NCI-H82 treated with DMSO at 0.1 percent for 48 hours (cell line): ENCODE results near the gene ZNF689.

ENCODE experiments used
- DNase-seq: peaks from one replicate; lab custom pipeline; 2025; ENCODE audit not compliant: unreplicated experiment; lab: John Stamatoyannopoulos, UW

ZNF689 gene

DNA sequence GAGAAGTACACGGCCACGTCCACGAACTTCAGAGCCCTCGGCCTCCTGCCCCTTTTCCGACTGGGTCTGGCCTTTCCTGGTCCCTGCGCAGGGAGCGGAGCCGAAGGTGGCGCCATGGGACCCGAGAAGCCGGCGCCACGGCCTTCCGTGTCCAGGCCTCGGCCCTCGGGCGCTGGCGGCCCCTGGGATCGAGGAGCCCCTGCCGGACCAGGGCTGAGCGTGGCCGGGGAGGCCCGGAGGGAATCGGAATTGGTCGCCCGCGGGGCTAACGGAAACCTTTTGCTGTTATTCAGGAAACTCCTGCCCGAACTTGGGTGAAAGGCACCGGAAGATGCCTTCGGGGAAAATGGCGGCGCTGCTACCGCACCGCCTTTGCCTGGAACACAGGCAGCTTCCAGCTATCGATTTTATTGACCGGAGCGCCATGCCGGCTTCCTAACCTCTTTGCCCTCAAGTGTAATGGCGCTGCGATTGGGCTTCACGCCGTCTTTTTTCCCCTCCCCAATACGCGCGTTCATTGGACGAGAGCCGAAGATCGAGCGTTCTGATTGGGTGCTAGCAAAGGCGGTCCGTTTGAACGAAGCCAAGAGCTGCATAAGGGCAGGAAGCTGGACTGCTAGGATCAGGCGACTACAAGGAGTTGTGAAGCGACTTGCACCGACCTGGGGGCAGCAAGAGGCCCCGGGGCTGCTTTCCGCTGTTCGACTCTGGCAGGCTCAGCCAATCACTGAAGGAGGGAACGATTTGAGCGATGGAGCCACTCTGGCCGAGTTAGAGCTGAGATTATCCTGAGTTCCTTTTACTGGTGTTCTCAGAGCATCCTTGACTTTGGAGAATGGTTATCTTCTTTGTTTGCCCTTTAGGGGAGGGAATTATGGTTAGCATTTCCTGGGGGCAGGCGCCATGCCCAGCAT is at the start of gene ZNF689:
TSS of gene ZNF689 (minus strand) at position 464 of the 914 bp plus-strand sequence. CDS start at position 116, 348 bp downstream.
- peak; percentile 89 for DNase-seq

DNA sequence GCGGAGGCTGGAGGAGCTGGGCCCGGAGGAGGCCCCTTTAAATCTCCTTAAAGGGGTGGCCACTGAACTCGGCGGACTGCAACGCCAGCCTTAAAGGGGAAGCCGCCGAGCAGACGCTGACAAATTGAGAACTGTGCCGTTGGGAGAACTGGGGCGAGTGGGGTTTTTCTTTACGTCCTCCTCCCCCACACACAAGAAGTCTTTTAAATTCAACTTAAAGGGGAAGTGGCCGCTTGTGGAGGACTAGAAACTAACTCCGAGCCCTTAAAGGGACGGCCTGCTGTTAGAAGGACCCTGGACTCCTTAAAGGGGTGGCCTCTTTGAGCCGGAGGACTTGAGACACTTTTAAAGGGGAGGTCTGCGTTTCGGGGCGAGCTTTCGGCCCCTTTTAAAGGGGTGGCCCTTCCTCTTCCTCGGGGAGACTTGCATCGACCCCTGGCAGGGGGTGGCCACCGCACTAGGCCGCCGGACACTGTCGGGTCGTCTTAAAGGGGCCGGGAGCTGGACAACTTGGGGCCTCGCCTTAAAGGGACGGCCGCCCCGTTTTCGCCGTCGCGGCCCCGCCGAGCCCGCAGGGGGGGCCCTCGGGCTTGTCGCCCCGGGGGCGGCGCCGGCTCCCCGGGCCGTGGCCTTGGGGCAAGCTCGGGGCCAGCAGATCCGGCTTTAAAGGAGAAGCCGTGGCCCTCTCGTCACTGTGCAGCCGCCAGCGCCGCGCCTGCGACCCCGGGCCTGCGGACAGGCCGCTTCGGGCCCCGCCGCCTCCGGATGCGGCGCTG is 48.7 kb upstream of the ZNF689 start:
- DNase-seq: peak; percentile 88

GRCh38 chr16:30657866-30658730 is 47.9 kb upstream of the ZNF689 start, which contains the start of gene FBRS:
Gene FBRS (plus strand): TSS chr16:30658431. CDS start chr16:30659519, 1,088 bp downstream.
- DNase-seq: peak; percentile 98

GRCh38 chr16:30656974-30657865 is 47.0 kb upstream of the ZNF689 start:
- no peak for DNase-seq

GRCh38 chr16:30656388-30656787 is 46.2 kb upstream of the ZNF689 start:
- no peak for DNase-seq

- no peak for DNase-seq
Observed at GRCh38 chr16:30655815-30656347, 45.7 kb upstream of the ZNF689 start.

DNA sequence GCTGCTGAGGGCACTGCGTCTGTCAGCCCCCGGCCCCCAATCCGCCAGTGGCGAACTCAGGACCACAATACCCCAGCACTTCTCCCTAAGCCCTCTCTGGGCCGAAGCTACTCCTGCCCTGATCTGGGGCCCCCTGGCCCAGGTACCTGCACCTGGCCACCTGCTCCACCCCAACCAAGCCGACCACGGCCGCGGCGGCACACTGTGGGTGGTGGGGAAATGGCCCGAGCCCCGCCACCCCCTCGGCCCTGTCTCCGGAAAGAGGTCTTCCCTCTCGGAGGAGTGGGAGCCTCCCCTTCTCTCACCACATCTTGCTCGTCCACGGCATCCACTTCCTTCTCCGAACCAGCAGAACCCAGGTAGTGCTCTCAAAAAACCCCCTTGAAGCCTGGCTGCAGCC is 44.7 kb upstream of the ZNF689 start:
- no peak for DNase-seq

GRCh38 chr16:30652718-30653117 is 42.5 kb upstream of the ZNF689 start:
- no peak for DNase-seq

GRCh38 chr16:30652005-30652296 is 41.8 kb upstream of the ZNF689 start:
- DNase-seq: no peak

- DNase-seq: peak; percentile 5
Observed at GRCh38 chr16:30651124-30652004, 41.2 kb upstream of the ZNF689 start.

GRCh38 chr16:30650369-30651123 is 40.4 kb upstream of the ZNF689 start, which contains the start of gene PRR14:
Gene PRR14 (plus strand): TSS chr16:30650960. CDS start chr16:30651646, 686 bp downstream.
- peak; percentile 98 for DNase-seq

- no peak for DNase-seq
Observed at GRCh38 chr16:30649725-30650368, 39.7 kb upstream of the ZNF689 start.

DNA sequence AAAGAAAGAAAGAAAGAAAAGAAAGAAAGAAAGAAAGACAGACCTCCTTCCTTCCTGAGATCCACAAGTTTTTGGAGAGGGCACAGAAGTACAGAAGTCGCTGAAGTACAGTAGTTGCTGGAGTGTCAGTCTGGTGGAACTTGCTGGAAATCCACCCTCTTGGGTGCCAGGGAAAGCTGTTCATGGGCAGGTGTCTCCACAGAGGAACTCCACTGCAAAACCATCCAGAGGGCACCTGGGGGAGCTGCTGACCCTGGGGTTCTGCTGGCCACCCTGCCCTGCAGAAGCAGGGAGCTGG is 37.0 kb upstream of the ZNF689 start:
- no peak for DNase-seq

GRCh38 chr16:30645727-30646126 is 35.5 kb upstream of the ZNF689 start:
- no peak for DNase-seq

DNA sequence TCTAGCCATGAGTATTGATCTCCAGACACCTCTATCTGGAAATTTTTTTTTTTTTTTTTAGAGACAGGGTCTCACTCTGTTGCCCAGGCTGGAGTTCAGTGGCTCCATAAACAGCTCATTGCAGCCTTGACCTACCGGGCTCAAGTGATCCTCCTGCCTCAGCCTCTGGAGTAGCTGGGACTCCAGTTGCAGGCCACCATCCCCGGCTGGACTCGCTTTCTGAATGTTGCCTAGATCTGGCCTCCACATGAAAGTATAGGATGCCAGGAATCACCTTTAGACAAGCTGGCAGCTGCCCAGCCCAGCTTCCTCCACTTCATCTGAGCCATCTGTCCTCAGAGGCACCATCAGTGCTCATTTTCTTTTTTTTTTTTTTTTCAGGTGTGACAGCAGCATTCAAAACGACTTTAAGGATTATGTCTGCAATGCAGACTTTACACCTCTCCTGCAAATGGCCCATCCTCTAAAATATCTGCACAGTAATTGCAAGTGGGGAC is 34.2 kb upstream of the ZNF689 start:
- DNase-seq: no peak

DNA sequence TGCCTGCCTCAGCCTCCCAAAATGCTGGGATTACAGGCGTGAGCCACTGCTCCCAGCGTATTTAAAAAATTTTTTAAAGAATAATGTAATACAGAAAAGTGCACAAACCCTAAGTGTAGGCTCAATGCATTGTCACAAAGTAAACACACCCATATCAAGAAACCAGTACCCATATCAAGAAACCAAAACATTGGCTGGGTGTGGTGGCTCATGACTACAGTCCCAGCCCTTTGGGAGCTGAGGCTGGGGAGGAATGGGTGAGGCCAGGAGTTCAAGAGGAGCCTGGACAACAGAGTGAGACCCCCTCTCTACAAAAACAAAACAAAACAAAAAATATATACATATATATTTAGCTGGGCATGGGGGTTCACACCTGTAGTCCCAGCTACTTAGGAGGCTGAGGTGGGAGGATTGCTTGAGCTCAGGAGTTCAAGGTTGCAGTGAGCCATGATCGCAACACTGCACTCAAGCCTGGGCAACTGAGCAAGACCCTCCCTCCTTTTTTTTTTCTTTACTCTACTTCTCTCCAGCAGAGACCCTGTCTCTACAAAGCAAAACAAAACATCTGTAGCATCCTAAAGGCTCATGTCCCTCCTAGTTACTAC is 31.3 kb upstream of the ZNF689 start:
- no peak for DNase-seq

GRCh38 chr16:30637944-30638343 is 27.8 kb upstream of the ZNF689 start:
- DNase-seq: peak; percentile 58
